K562 (cell line): ENCODE measurements around the gene SCPEP1. TPM values are rescaled to one million over a fixed set of nuclear protein-coding genes. Genes with fewer than 3 reads are reported as not detected.

ENCODE experiments used
- ATAC-seq: fragments of 200-7000 bp; cut with Tn5 transposase; 3 replicates; pipeline ENCODE4 v1.9.1; 2020; ENCODE audit warnings: moderate library complexity
- BruUV-seq: library from RNA; stranded (reverse); fragments of 400-500 nt; replicated peaks from 2 replicates; lab custom pipeline; 2021; lab: Mats Ljungman, UMichigan
- CTCF ChIA-PET: fragments of 300-600 bp; formaldehyde crosslinking; extraction: SDS; loops from one replicate; lab custom pipeline; 2021; ENCODE audit warnings: low intra/inter-chr PET ratio; lab: Yijun Ruan, JAX
- POLR2A ChIA-PET: fragments of 300-600, 350-650 bp; sonication (Branson Sonifier 250); formaldehyde crosslinking; extraction: SDS; loops from one replicate; lab custom pipeline; 2021; ENCODE audit warnings: antibody characterized with exemption, inconsistent platforms; lab: Yijun Ruan, JAX
- DNase-seq, 4 experiments: peaks; one replicate each; pipeline versions ENCODE4 v3.0.0 to v3.0.0-alpha.2; 2011 to 2018; ENCODE audit warnings: low spot score in 3 of 4, mixed read lengths in 3 of 4; ENCODE audit errors: extremely low read depth in 1 of 4
- FAIRE-seq: peaks from 2 replicates; lab custom pipeline; 2011; peaks lifted over from hg19 to GRCh38; lab: Jason Lieb, UNC
- H2AFZ ChIP-seq: 2 replicates; pipeline ENCODE4 v1.6.0; 2011; ENCODE audit warnings: low read depth, low read length, control low read depth, inconsistent platforms
- H3K27ac ChIP-seq: fragments of 200-600 bp; 3 replicates; pipeline ENCODE4 v1.8.0; 2011; ENCODE audit warnings: low read depth, mild to moderate bottlenecking, control low read depth, inconsistent platforms, low read length, moderate library complexity, mixed read lengths; ENCODE audit errors: extremely low read depth
- H3K27me3 ChIP-seq, 2 experiments: fragments of 300-600 bp in 1 of 2; 2 replicates in 1 of 2; 3 replicates in 1 of 2; pipeline versions ENCODE4 v1.6.0 to v1.8.0; 2011; ENCODE audit warnings: inconsistent platforms in 2 of 2, low read length in 2 of 2, mild to moderate bottlenecking in 1 of 2, mixed read lengths in 1 of 2, moderate library complexity in 1 of 2; ENCODE audit not compliant: control insufficient read depth in 2 of 2, insufficient read depth in 2 of 2
- H3K36me3 ChIP-seq: fragments of 300-600 bp; 3 replicates; pipeline ENCODE4 v1.8.0; 2011; ENCODE audit warnings: mild to moderate bottlenecking, low read length, inconsistent platforms; ENCODE audit not compliant: control insufficient read depth, insufficient read depth
- H3K4me1 ChIP-seq, 2 experiments: fragments of 200-600 bp in 1 of 2; replicated peaks in 1 of 2; 2 replicates in 1 of 2; 3 replicates in 1 of 2; pipeline versions ENCODE4 v1.5.1 to v1.8.0; 2011; ENCODE audit warnings: inconsistent platforms in 2 of 2, low read length in 2 of 2, mild to moderate bottlenecking in 1 of 2, mixed read lengths in 1 of 2, moderate library complexity in 1 of 2; ENCODE audit not compliant: control insufficient read depth in 2 of 2, insufficient read depth in 2 of 2
- H3K4me2 ChIP-seq: 2 replicates; pipeline ENCODE4 v1.6.1; 2011; ENCODE audit warnings: low read length, control low read depth, inconsistent platforms, mixed read lengths; ENCODE audit not compliant: insufficient read depth
- H3K4me3 ChIP-seq: fragments of 200-600 bp; sonication (generic), shearing (Covaris generic); 2 replicates; pipeline ENCODE4 v1.5.1; 2016; ENCODE audit warnings: control low read depth, inconsistent platforms
- H3K79me2 ChIP-seq: fragments of 200-600 bp; 3 replicates; pipeline ENCODE4 v1.8.0; 2011; ENCODE audit warnings: low read length, inconsistent platforms; ENCODE audit not compliant: control insufficient read depth, insufficient read depth
- H3K9ac ChIP-seq, 2 experiments: 2 replicates each; pipeline versions ENCODE4 v1.6.0 to v1.6.1; 2011; ENCODE audit warnings: low read depth in 2 of 2, low read length in 2 of 2, control low read depth in 1 of 2, inconsistent platforms in 1 of 2, mild to moderate bottlenecking in 1 of 2, mixed read lengths in 1 of 2; ENCODE audit not compliant: insufficient read depth in 1 of 2
- H3K9me1 ChIP-seq: one replicate; pipeline ENCODE4 v1.6.0; 2011; ENCODE audit warnings: inconsistent platforms, mild to moderate bottlenecking, low read length, moderate library complexity; ENCODE audit not compliant: control insufficient read depth, insufficient read depth
- H3K9me3 ChIP-seq: replicated peaks from 2 replicates; pipeline ENCODE4 v1.5.1; 2011; ENCODE audit warnings: low read depth, low read length, inconsistent platforms; ENCODE audit not compliant: control insufficient read depth, insufficient read depth
- H4K20me1 ChIP-seq: replicated peaks from 2 replicates; pipeline ENCODE4 v1.6.1; 2011; ENCODE audit warnings: low read length, inconsistent platforms, mixed read lengths; ENCODE audit not compliant: control insufficient read depth, insufficient read depth
- CHCHD3 ChIP-seq: fragments of 250-450 bp; sonication (Bioruptor Pico); IDR thresholded peaks from 2 replicates; pipeline ENCODE4 v2.1.2; 2022; ENCODE audit warnings: mild to moderate bottlenecking
- HNRNPUL1 ChIP-seq: fragments of 200-400 bp; formaldehyde crosslinking; IDR thresholded peaks from 2 replicates; pipeline ENCODE4 v1.6.1; 2017; ENCODE audit warnings: low read length
- MYC ChIP-seq, 2 experiments: fragments of 250-450 bp in 1 of 2; sonication (Bioruptor Pico) in 1 of 2; IDR thresholded peaks; 2 replicates each; pipeline versions ENCODE4 v1.5.1 to v1.6.1; 2012 to 2021; ENCODE audit warnings: low read depth in 2 of 2, borderline replicate concordance in 1 of 2, improper control_type of control experiment in 1 of 2, low read length in 1 of 2, mild to moderate bottlenecking in 1 of 2, moderate library complexity in 1 of 2
- SFPQ ChIP-seq: fragments of 200-400 bp; formaldehyde crosslinking; IDR thresholded peaks from 2 replicates; pipeline ENCODE4 v1.6.1; 2017; ENCODE audit warnings: mild to moderate bottlenecking, low read depth, low read length, moderate library complexity
- SMAD3 ChIP-seq: fragments of 450-650 bp; formaldehyde crosslinking; conservative IDR thresholded peaks from 2 replicates; pipeline ENCODE4 v1.4.0; 2020; ENCODE audit warnings: mild to moderate bottlenecking
- ZNF133 ChIP-seq: fragments of 250-450 bp; sonication (Bioruptor Pico); IDR thresholded peaks from 2 replicates; pipeline ENCODE4 v1.4.0; 2020; ENCODE audit warnings: mild to moderate bottlenecking
- ZNF561 ChIP-seq: fragments of 450-650 bp; formaldehyde crosslinking; conservative IDR thresholded peaks from 2 replicates; pipeline ENCODE4 v1.4.0; 2020; ENCODE audit warnings: mild to moderate bottlenecking, moderate library complexity
- ZNF644 ChIP-seq: fragments of 200-800 bp; sonication (Bioruptor generic); IDR thresholded peaks from 2 replicates; pipeline ENCODE4 v1.6.1; 2016; ENCODE audit warnings: low read depth, missing genetic modification characterization, missing compliant biosample characterization
- ZNF785 ChIP-seq: fragments of 250-450 bp; sonication (Bioruptor Pico); IDR thresholded peaks from 2 replicates; pipeline ENCODE4 v1.4.0; 2020; ENCODE audit warnings: mild to moderate bottlenecking
- WGBS: fragments of 100-300 bp; shearing (Covaris generic); methylation state at CpG from one replicate; pipeline ENCODE4 v1.1.6; 2016; ENCODE audit warnings: low coverage, mixed read lengths; ENCODE audit not compliant: insufficient coverage; ENCODE audit errors: missing lambda C conversion rate; 5-methylcytosine and 5-hydroxymethylcytosine counted together
- in situ Hi-C: fragments of 300-500 bp; cut with MboI; formaldehyde crosslinking; loops from 4 replicates; pipeline ENCODE4 v1.15.0; 2018; ENCODE audit warnings: inconsistent platforms, mixed read lengths
- intact Hi-C: fragments of 100-400 bp; cut with micrococcal nuclease; formaldehyde crosslinking; loops from 2 replicates; pipeline ENCODE4 v1.14.2; 2022
- polyA plus RNA-seq, 8 experiments: library from polyadenylated mRNA; depleted of rRNA in 4 of 8; stranded (reverse) in 5 of 8; unstranded in 3 of 8; fragments of >200 nt; fragmentation: Nextera tagmentation in 2 of 8; fragmentation: Illumina TruSeq in 1 of 8; extraction: Ambion mirVana in 2 of 8; extraction: Trizol in 1 of 8; gene quantifications; 2 replicates each; pipeline versions ENCODE4 v1.2.1 to v1.2.3, GENCODE V29; 2011 to 2014; ENCODE audit warnings: inconsistent platforms in 1 of 8, missing spikeins in 1 of 8
- total RNA-seq, 7 experiments: library from RNA; depleted of rRNA in 6 of 7; stranded (reverse); fragments of >200 nt in 6 of 7; fragmentation: Illumina TruSeq in 2 of 7; extraction: Trizol in 2 of 7; gene quantifications; 2 replicates each; pipeline versions ENCODE4 v1.2.1 to v1.2.3, GENCODE V29; 2011 to 2021; ENCODE audit warnings: low replicate concordance in 1 of 7
- TF ChIP-seq, protein P1 (sequence below): sonication (generic); formaldehyde crosslinking; IDR thresholded peaks from 2 replicates; pipeline ENCODE4 v1.9.0; 2022; ENCODE audit warnings: mild to moderate bottlenecking, missing genetic modification reagents

SCPEP1 gene
- total and polyA plus RNA-seq, 9 of the 15 experiments (the other 6 are each of a cell fraction or from before 2014, with no cell fraction given) = 5.1 to 14.8 (median 7.2) TPM

- intact Hi-C loops = no loop called here
- Histone ChIP-seq H3K4me2 (no peak overlapping the region), H3K4me1 (peaks cover 0 to 10% of the 10 kb centered on the region in 2 experiments; a peak in 3 of 5 replicates), H2AFZ (no peak overlapping the region), H3K4me3 (no peak overlapping the region), H3K27ac (no peak overlapping the region), H3K79me2 (no peaks in the 10 kb centered on the region), H3K9me1 (no peaks in the 10 kb centered on the region), H3K9ac (no peak overlapping the region), H3K36me3 (no peaks in the 10 kb centered on the region; the same call in 2 of the 3 replicates), H3K9me3 (no peaks in the 10 kb centered on the region), H3K27me3 (no peaks in the 10 kb centered on the region), H4K20me1 (no peaks in the 10 kb centered on the region)
- ChIA-PET CTCF (no interaction called here), POLR2A (interaction anchor here (0.6 kb wide), 1 partner anchor 739 kb away, joined by 3 read pairs; no protein-coding TSS in a partner anchor)
- WGBS = 0% methylated on average over 1 of the region's 1 CpG
- no TSS peak for BruUV-seq
- in situ Hi-C loops = no loop called here
- no peak for ATAC-seq
- no peak for FAIRE-seq
- TF ChIP-seq, protein P1, sequence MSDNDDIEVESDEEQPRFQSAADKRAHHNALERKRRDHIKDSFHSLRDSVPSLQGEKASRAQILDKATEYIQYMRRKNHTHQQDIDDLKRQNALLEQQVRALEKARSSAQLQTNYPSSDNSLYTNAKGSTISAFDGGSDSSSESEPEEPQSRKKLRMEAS (CRISPR knock-in tag) = no peak
- no peak for TF ChIP-seq CHCHD3 (CRISPR knock-in tag)
- no peak for TF ChIP-seq ZNF785 (CRISPR knock-in tag)
- no peak for TF ChIP-seq SMAD3 (CRISPR knock-in tag)
- TF ChIP-seq MYC (IDR thresholded peaks at IDR 0.05; ENCODE audit: low read depth, low read length) = no peak
- TF ChIP-seq MYC (CRISPR knock-in tag; IDR thresholded peaks at IDR 0.05; ENCODE audit: borderline replicate concordance, low read depth) = no peak
- no peak for TF ChIP-seq ZNF644 (tag)
- no peak for TF ChIP-seq ZNF133 (CRISPR knock-in tag)
- no peak for TF ChIP-seq ZNF561 (CRISPR knock-in tag)
- no peak for TF ChIP-seq HNRNPUL1
- TF ChIP-seq SFPQ = no peak
- DNase-seq = no peak
Observed at GRCh38 chr17:56992364-56992763, 14.4 kb downstream of the SCPEP1 start.
